Hepatocyte (in vitro differentiated cells): ENCODE data around the gene ARHGAP9. TPM values are rescaled to one million over a fixed set of nuclear protein-coding genes. Genes with fewer than 3 reads are reported as not detected.

ENCODE experiments used
- DNase-seq: peaks from one replicate; pipeline ENCODE4 v3.0.0-alpha.2; 2016; ENCODE audit warnings: low spot score
- H2AFZ ChIP-seq: fragments of 200-600 bp; sonication (generic); 2 replicates; pipeline ENCODE4 v1.6.0; 2016; ENCODE audit warnings: antibody characterized with exemption, mild to moderate bottlenecking
- H3K27ac ChIP-seq: fragments of 200-600 bp; sonication (generic); 2 replicates; pipeline ENCODE4 v1.5.1; 2016; ENCODE audit warnings: mild to moderate bottlenecking
- H3K27me3 ChIP-seq: fragments of 200-600 bp; sonication (generic); 2 replicates; pipeline ENCODE4 v1.6.1; 2016
- H3K36me3 ChIP-seq: fragments of 200-600 bp; sonication (generic); replicated peaks from 2 replicates; pipeline ENCODE4 v1.5.1; 2016; ENCODE audit warnings: low read depth; ENCODE audit not compliant: insufficient read depth
- H3K4me1 ChIP-seq: fragments of 200-600 bp; sonication (generic); 2 replicates; pipeline ENCODE4 v1.5.1; 2016; ENCODE audit warnings: mild to moderate bottlenecking, moderate library complexity; ENCODE audit not compliant: insufficient read depth
- H3K4me2 ChIP-seq: fragments of 200-600 bp; sonication (generic); 2 replicates; pipeline ENCODE4 v1.6.0; 2016
- H3K4me3 ChIP-seq: fragments of 200-600 bp; sonication (generic); 2 replicates; pipeline ENCODE4 v1.5.1; 2016; ENCODE audit warnings: mild to moderate bottlenecking
- H3K79me2 ChIP-seq: fragments of 200-600 bp; sonication (generic); 2 replicates; pipeline ENCODE4 v1.6.0; 2017; ENCODE audit warnings: mild to moderate bottlenecking
- H3K9me2 ChIP-seq: fragments of 200-600 bp; sonication (generic); replicated peaks from 2 replicates; pipeline ENCODE4 v1.6.0; 2017; ENCODE audit warnings: mild to moderate bottlenecking; ENCODE audit not compliant: insufficient read depth
- H3K9me3 ChIP-seq: fragments of 200-600 bp; sonication (generic); 2 replicates; pipeline ENCODE4 v1.5.1; 2016; ENCODE audit warnings: low read depth, mild to moderate bottlenecking
- H4K20me1 ChIP-seq: fragments of 200-600 bp; sonication (generic); 2 replicates; pipeline ENCODE4 v1.6.0; 2016; ENCODE audit warnings: mild to moderate bottlenecking; ENCODE audit not compliant: insufficient read depth, poor library complexity, severe bottlenecking
- EZH2 ChIP-seq: fragments of 200-600 bp; sonication (generic); IDR thresholded peaks from 2 replicates; pipeline ENCODE4 v1.6.1; 2016; ENCODE audit warnings: antibody characterized with exemption, mild to moderate bottlenecking, borderline replicate concordance
- EZH2phosphoT487 ChIP-seq: fragments of 200-600 bp; sonication (generic); IDR thresholded peaks from one replicate; pipeline ENCODE4 v1.6.1; 2018; ENCODE audit warnings: antibody characterized with exemption, mild to moderate bottlenecking, low read depth, moderate library complexity; ENCODE audit not compliant: unreplicated experiment, severe bottlenecking
- WGBS: methylation state at CpG from one replicate; pipeline ENCODE4 v1.1.6; 2016; ENCODE audit warnings: low lambda C conversion rate; ENCODE audit errors: missing lambda C conversion rate; 5-methylcytosine and 5-hydroxymethylcytosine counted together
- polyA plus RNA-seq: library from polyadenylated mRNA; unstranded; fragments of >200 nt; fragmentation: Nextera tagmentation; extraction: Ambion mirVana; gene quantifications from 2 replicates; pipeline ENCODE4 v1.2.1, GENCODE V29; 2016
- total RNA-seq: library from RNA; depleted of rRNA; stranded (reverse); fragments of >200 nt; gene quantifications from 2 replicates; pipeline ENCODE4 v1.2.3, GENCODE V29; 2014
- TF ChIP-seq, protein P1 (sequence below): fragments of 200-600 bp; sonication (generic); IDR thresholded peaks from 2 replicates; pipeline ENCODE4 v1.5.1; 2016; ENCODE audit warnings: antibody characterized with exemption, mild to moderate bottlenecking; ENCODE audit not compliant: poor library complexity

ARHGAP9 gene
- total and polyA plus RNA-seq, 2 experiments from 2014 or later: 2.0 to 2.2 TPM

- Histone ChIP-seq H4K20me1 (no peaks in the 10 kb centered on the region), H3K4me1 (peaks cover 15% of the 10 kb centered on the region), H3K27ac (no peak overlapping the region), H3K36me3 (no peaks in the 10 kb centered on the region), H3K4me2 (no peak overlapping the region), H3K9me3 (no peaks in the 10 kb centered on the region), H3K79me2 (no peaks in the 10 kb centered on the region), H3K4me3 (no peak overlapping the region), H3K27me3 (peaks cover 44% of the 10 kb centered on the region), H2AFZ (no peak overlapping the region), H3K9me2 (no peaks in the 10 kb centered on the region)
- 91% methylated on average over 3 of the region's 4 CpGs for WGBS
- no peak for DNase-seq
- TF ChIP-seq, protein P1, sequence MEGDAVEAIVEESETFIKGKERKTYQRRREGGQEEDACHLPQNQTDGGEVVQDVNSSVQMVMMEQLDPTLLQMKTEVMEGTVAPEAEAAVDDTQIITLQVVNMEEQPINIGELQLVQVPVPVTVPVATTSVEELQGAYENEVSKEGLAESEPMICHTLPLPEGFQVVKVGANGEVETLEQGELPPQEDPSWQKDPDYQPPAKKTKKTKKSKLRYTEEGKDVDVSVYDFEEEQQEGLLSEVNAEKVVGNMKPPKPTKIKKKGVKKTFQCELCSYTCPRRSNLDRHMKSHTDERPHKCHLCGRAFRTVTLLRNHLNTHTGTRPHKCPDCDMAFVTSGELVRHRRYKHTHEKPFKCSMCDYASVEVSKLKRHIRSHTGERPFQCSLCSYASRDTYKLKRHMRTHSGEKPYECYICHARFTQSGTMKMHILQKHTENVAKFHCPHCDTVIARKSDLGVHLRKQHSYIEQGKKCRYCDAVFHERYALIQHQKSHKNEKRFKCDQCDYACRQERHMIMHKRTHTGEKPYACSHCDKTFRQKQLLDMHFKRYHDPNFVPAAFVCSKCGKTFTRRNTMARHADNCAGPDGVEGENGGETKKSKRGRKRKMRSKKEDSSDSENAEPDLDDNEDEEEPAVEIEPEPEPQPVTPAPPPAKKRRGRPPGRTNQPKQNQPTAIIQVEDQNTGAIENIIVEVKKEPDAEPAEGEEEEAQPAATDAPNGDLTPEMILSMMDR: no peak
- TF ChIP-seq EZH2phosphoT487: no peak
- no peak for TF ChIP-seq EZH2
Observed at GRCh38 chr12:57470970-57471656, 8.6 kb downstream of the ARHGAP9 start.

GRCh38 chr12:57470286-57470969 lies 9.2 kb downstream of the ARHGAP9 start:
- peaks cover 8% of the 10 kb centered on the region for H3K4me1 ChIP-seq
- no peak overlapping the region for H3K27ac ChIP-seq
- 98% methylated on average over 14 of the region's 14 CpGs for WGBS

GRCh38 chr12:57469296-57470164 lies 10.1 kb downstream of the ARHGAP9 start:
- Histone ChIP-seq H3K9me2 (no peaks in the 10 kb centered on the region), H2AFZ (no peak overlapping the region), H3K27ac (no peak overlapping the region), H3K4me1 (peaks cover 3% of the 10 kb centered on the region), H3K27me3 (peaks cover 28% of the 10 kb centered on the region), H3K9me3 (no peaks in the 10 kb centered on the region), H3K36me3 (no peaks in the 10 kb centered on the region), H3K79me2 (no peaks in the 10 kb centered on the region), H3K4me3 (no peak overlapping the region), H3K4me2 (no peak overlapping the region), H4K20me1 (no peaks in the 10 kb centered on the region)
- no peak for DNase-seq
- TF ChIP-seq, protein P1: no peak
- TF ChIP-seq EZH2: no peak
- no peak for TF ChIP-seq EZH2phosphoT487
- WGBS: 92% methylated on average over 10 of the region's 10 CpGs

More at GRCh38 chr12:57470286-57470969, 9.2 kb downstream of the ARHGAP9 start:
- no peaks in the 10 kb centered on the region for H3K9me3 ChIP-seq
- peaks cover 37% of the 10 kb centered on the region for H3K27me3 ChIP-seq
- H3K9me2 ChIP-seq: no peaks in the 10 kb centered on the region
- no peaks in the 10 kb centered on the region for H3K36me3 ChIP-seq
- H2AFZ ChIP-seq: no peak overlapping the region
- no peak overlapping the region for H3K4me2 ChIP-seq
- no peak for DNase-seq
- H4K20me1 ChIP-seq: no peaks in the 10 kb centered on the region
- H3K4me3 ChIP-seq: no peak overlapping the region
- TF ChIP-seq EZH2phosphoT487: no peak
- TF ChIP-seq EZH2: no peak
- TF ChIP-seq, protein P1: no peak
- no peaks in the 10 kb centered on the region for H3K79me2 ChIP-seq
